Astrocyte of the cerebellum (primary cell): ENCODE data around the gene ZDHHC19.

Experiments
- DNase-seq: peaks from one replicate; pipeline ENCODE4 v3.0.0-alpha.2; 2011; ENCODE audit warnings: low read depth
- H3K4me3 ChIP-seq: 2 replicates; pipeline ENCODE4 v1.5.1; 2011; ENCODE audit warnings: mild to moderate bottlenecking, low read depth, low read length, moderate library complexity
- in situ Hi-C: cut with HindIII; loops from 2 replicates; pipeline ENCODE4 v1.10.0; 2017; ENCODE audit warnings: low sequenced_read_pairs
- TF ChIP-seq, protein P1 (sequence below): IDR thresholded peaks from 2 replicates; pipeline ENCODE4 v1.5.1; 2012; ENCODE audit warnings: low read length, low read depth, moderate library complexity, mild to moderate bottlenecking; ENCODE audit errors: missing control alignments

The ZDHHC19 gene

GRCh38 chr3:196198771-196199753 is 12.1 kb downstream of the ZDHHC19 start:
- TF ChIP-seq, protein P1, sequence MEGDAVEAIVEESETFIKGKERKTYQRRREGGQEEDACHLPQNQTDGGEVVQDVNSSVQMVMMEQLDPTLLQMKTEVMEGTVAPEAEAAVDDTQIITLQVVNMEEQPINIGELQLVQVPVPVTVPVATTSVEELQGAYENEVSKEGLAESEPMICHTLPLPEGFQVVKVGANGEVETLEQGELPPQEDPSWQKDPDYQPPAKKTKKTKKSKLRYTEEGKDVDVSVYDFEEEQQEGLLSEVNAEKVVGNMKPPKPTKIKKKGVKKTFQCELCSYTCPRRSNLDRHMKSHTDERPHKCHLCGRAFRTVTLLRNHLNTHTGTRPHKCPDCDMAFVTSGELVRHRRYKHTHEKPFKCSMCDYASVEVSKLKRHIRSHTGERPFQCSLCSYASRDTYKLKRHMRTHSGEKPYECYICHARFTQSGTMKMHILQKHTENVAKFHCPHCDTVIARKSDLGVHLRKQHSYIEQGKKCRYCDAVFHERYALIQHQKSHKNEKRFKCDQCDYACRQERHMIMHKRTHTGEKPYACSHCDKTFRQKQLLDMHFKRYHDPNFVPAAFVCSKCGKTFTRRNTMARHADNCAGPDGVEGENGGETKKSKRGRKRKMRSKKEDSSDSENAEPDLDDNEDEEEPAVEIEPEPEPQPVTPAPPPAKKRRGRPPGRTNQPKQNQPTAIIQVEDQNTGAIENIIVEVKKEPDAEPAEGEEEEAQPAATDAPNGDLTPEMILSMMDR, result no peak
- no peak for DNase-seq
- in situ Hi-C loops, result no loop called here
- H3K4me3 ChIP-seq, result no peak overlapping the region

DNA sequence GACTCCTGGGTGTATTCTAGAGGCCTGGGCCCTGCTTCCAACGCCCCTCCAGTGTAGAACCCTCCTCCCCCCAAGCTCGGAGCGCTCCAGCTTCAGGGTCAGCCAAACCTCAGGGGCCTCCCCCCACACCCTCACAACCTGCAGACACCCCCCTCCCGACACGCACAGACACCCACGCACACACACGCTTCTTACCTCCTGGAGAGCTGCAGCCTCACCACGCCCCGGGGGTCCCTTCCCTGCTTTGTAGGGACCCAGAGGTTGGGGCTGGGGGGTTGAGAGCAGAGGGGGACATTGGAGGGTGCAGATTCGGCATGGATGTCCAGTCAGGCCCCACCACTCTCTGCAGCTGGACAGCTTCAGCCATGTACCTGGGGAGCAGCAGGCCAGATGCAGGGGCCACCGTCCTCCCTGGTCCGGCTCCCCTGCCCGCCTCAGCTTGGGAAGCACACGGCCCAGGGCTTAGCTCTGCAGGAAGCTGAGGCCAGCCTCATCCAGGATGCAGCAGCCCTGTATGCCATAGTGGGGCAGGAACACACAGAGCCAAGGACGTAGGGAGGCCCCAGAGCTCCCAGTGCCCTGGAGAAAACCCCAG is 13.0 kb downstream of the ZDHHC19 start:
- in situ Hi-C loops, result no loop called here
- no peak overlapping the region for H3K4me3 ChIP-seq
- no peak for DNase-seq
- TF ChIP-seq, protein P1, result no peak

DNA sequence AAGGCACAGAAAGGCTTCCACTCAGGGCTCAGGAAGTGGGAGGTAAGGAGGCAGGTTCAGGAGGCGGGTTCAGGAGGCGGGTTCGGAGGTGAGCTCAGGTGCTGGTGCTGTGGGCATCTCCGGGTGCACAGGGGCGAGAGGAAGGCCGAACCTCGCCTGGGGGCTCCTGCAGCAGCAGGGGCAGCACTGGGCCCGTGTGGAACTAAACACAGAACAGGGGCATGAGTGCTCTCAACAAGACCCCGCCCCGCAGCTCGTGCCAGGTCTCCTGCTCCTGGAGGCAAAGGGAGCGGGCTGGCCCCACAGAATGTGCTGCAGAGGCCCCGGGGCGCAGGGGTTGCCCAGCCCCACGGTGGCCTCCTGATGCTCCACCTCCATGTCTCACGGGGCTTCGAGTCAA is 13.7 kb downstream of the ZDHHC19 start:
- TF ChIP-seq, protein P1, result no peak
- H3K4me3 ChIP-seq, result no peak overlapping the region
- no peak for DNase-seq
- in situ Hi-C loops, result no loop called here

GRCh38 chr3:196195664-196196265 is 15.4 kb downstream of the ZDHHC19 start:
- TF ChIP-seq, protein P1, result no peak
- no peak overlapping the region for H3K4me3 ChIP-seq
- in situ Hi-C loops, result no loop called here
- DNase-seq, result no peak

GRCh38 chr3:196194542-196194915 is 16.7 kb downstream of the ZDHHC19 start:
- in situ Hi-C loops, result no loop called here
- H3K4me3 ChIP-seq, result no peak overlapping the region
- no peak for DNase-seq
- TF ChIP-seq, protein P1, result no peak

DNA sequence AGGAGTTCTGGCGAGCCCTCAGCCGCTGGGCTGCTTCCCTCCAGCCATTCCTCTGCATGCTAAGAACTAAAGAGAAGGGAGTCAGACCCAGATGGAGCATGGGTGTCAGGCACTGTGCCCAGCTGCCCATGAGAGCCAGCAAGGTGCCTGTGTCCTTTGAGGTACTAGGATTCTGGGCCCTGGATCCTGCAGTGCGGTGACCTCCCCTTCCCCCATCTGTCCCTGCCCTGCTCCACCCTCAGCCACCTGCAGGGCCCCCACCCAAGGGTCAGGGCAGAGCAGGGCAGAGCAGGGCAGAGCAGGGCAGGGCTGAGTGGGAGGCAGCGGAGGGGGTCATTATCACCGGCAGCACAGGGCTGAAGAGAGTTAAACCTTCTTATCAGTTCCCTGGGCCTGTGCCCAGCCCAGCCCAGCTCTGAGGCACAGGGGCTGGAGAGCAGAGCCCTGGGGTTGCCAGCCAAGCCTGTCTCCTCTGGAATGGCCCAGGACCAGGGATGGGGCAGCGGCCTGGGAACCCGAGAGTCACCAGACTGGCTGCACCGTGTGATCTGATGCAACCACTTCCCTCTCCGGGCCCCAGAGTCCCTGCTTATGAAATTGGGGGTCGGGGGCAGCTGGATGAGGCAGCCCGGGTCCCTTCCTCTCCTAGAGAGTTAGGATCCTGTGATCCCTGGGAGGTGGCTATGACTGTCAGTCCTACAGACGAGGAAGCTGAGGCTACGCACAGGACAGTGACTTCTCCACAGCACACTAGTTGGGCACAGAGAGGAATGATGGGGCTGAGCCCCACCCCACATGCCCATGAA is 17.3 kb downstream of the ZDHHC19 start:
- TF ChIP-seq, protein P1, result no peak
- no peak overlapping the region for H3K4me3 ChIP-seq
- no peak for DNase-seq
- in situ Hi-C loops, result no loop called here
